Kidney glomerular epithelial cell (primary cell): ENCODE results near the gene CLEC2L.

ENCODE experiments used
- DNase-seq: peaks from one replicate; lab custom pipeline; 2025; lab: John Stamatoyannopoulos, UW

The CLEC2L gene

GRCh38 chr7:139523199-139523941 lies at the start of gene CLEC2L:
TSS of gene CLEC2L (plus strand) at chr7:139523685. CDS start at chr7:139523928, 243 bp downstream.
- DNase-seq: no peak

GRCh38 chr7:139476139-139476538 lies 47.3 kb upstream of the CLEC2L start:
- no peak for DNase-seq

GRCh38 chr7:139476891-139477290 lies 46.6 kb upstream of the CLEC2L start:
- DNase-seq: no peak

DNA sequence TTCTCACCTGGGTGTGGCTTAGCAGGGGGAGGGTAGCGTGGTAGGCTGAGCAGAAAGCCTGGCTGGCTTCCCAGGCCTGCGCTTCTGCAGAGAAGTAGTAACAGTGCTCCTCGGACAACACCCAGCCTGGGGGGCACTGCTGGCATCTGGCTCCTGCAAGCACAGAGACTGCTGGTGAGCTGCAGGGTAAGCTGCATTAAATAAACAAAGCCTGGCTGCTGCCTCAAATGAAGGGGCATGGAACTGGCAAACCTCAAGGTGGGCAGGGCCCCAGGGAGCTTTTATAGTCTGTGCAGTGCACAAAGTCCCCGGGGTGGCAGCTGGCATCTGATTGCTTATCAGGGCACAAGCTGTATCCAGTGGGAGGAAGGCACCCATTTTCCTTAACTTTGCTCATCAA lies 43.9 kb upstream of the CLEC2L start:
- no peak for DNase-seq

- no peak for DNase-seq
Measured at GRCh38 chr7:139481364-139481763, 42.1 kb upstream of the CLEC2L start.

- DNase-seq: no peak
Measured at GRCh38 chr7:139482122-139482521, 41.4 kb upstream of the CLEC2L start.

GRCh38 chr7:139482662-139483466 lies 40.6 kb upstream of the CLEC2L start:
- DNase-seq: no peak

DNA sequence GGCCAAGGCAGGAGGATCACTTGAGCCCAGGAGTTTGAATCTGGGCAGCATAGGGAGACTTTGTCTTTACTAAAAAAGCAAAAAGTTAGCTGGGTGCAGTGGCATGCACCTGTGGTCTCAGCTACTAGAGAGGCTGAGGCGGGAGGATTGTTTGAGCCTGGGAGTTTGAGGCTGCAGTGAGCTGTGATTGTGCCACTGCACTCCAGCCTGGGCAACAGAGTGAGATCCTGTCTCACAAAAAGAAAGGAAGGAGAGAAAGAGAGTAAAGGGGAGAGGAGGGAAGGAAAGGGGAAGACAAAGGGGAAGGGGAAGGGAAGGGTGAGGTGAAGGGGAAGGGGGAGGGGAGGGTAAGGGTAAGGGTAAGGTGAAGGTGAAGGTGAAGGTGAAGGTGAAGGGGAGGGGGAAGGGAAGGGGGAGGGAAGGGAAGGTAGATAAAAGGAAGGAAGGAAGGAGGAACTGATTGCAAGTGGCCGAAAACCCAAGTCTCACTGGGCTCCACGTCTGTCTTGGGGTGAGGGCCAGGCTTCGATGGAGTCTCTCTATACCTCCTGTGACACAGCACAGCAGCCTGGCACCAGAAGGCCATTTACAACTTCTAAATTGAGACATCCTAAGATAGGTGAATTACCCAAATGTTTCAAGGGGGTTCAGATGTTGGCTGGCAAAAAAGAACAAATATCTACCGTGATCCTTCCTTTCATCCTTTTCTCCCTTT lies 36.0 kb upstream of the CLEC2L start:
- no peak for DNase-seq

DNA sequence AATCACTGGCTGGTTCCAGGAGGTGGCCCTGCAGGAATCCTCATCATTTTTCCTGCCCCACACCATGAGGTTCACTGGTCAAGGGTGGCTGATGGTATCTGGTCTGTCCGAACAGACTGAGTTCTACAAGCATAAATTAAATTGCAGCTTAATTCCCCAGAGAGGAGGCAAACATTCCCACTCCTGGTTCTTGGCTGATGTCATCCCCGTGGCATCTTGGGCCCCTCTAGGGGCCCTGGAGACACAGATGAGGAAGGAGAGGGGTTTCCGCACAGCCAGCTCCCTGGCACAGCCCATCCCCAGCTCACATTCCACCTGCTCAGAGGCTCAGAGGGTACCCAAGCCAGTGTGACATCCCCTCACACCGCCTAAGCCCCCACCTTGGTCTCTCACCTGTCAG lies 34.7 kb upstream of the CLEC2L start:
- peak; percentile 93 for DNase-seq

- DNase-seq: peak; percentile 94
Measured at GRCh38 chr7:139490130-139490529, 33.4 kb upstream of the CLEC2L start.

DNA sequence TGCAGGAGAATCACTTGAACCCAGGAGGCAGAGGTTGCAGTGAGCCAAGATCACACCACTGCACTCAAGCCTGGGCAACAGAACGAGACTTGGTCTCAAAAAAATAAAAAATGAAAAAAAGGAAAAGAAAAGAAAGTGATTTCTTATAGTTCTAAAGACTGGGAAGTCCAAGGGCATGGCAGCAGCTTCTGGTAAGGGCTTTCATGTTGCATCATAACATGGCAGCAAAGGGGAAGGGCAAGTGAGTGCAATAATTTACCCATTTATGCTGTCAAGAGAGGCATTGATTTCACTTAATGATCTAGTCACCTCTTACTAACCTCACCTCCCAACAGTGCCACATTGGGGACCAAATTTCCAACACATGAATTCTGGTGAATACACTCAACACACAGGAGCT lies 31.2 kb upstream of the CLEC2L start:
- no peak for DNase-seq

DNA sequence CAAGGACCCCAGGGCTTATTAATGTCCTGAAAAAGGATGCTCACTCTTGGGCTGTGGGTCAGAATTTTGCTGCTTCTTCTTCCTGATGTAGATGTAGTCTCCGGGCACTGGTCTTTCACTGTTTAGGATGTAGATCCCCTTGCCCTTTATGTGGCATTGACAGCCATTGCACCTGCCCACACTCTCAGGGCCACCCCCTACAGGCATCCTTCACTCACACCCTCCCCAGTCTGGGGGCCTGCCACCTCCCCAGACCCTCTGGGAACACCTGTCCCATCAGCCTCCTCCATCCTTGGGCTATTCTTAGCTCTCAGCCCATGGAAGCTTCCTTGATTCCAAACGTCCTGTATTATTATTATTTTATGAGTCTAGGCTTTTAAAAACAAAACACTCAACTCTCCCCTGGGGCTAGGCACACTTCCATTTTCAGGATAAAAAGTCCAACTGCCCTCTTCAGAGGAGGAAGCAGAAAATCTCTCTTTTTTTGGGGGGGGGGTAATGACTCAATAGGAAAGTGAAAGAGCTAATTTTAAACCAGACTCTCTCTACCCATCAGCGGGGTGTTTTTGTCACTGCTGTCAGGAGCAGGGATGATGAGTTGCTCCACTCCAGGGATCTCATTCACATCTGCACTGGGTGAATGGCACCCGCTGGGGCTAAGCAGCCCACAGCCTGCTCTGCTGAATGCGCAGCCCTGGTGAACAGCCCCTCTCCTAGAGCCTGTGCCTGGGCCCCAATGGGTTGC lies 28.5 kb upstream of the CLEC2L start:
- no peak for DNase-seq

DNA sequence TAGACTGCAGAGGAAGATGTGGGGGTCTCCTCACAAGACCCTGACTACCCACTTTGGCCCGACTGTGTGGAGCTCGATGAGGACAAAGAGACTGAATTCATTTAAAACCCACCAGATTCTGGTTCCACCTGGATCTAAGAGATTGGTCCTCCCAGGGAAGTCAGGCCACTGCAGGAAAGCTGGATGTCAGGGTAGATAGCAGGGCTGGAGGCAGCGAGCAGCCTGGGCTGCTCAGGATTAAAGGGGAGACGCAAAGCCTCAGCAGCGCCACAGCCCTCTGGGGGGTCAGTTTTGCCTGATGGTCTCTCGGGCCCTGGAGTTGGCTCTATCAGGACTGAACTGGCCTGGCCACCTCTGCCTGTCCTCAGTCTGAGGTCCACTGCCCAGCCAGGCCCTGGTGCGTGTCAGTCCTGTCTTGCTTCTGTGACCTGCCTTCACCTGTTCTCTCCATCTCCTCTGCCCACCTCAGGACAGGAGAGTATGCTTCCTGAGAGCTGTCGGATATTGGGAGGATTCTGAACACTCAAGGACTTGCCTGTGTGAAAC lies 27.8 kb upstream of the CLEC2L start:
- DNase-seq: no peak

DNA sequence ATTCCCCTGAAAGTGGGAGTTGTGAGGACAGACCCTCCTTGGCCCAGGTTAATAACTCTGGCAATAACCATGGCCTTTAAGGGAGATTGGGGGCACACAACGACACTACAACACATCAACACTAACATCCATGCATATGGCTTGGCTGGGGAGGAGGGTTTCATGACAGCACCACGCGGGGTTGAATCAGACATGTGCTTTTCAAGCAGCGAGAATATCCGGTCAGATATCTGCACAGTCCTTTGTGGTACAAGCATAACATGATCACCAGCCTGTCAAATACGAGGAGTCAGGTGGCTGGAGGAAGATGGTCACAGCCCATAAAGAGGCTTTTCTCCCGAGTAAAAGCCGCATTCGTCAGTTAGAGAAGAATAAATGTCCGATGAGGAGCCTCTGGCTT lies 27.0 kb upstream of the CLEC2L start:
- DNase-seq: no peak

DNA sequence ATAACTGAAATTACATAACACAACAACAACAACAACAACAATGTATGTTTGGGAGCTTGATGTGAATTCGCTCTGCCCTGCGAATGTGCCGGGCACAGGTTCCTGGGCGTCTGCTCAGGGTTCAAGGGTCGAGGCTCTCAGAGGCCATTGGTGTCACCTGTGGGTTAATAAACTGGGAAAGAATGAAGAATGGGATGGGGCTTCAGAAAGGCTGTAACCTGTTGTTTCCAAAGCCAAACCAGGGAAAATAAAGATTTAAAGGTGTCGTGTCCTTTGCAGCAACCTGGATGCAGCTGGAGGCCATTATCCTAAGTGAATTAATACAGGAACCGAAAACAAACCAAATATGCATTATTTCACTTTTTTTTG lies 22.7 kb upstream of the CLEC2L start:
- no peak for DNase-seq

- DNase-seq: no peak
Measured at GRCh38 chr7:139502226-139502625, 21.3 kb upstream of the CLEC2L start.

DNA sequence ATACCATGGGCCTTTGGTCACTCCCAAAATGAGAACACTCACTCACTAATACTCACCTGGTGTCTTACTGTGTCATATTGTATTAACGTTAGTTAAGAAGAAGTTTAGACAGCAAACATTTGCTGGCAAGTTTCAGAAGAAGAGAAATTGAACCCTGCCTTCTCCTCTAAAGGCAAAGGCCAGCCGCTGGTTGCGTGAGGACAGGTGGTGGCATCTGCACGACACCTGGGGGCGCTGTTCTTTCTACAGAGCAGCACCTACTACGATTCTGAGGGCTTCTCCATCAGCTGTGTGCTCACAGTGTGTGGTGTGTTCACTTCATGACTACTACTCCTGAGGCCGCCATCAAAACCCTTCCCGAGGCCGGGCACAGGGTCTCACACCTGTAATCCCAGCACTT lies 17.9 kb upstream of the CLEC2L start:
- DNase-seq: no peak

DNA sequence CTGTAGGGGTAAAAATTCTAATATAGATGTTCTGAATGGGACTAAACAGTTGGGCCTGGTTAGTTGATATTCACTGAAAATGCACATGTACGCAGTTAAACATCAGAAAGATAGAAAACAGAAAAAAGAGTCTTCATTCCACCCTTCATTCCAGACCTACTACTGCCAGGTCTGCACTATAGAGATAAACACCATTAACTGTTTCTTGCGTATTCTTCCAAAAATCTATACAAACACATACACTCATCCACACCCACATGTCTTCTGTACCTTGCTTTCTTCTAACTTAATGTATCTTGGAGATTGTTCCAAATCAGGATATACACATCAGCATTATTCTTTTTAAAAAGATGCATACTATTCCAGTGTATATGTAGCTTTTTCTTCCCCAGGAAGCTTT lies 13.9 kb upstream of the CLEC2L start:
- no peak for DNase-seq

DNA sequence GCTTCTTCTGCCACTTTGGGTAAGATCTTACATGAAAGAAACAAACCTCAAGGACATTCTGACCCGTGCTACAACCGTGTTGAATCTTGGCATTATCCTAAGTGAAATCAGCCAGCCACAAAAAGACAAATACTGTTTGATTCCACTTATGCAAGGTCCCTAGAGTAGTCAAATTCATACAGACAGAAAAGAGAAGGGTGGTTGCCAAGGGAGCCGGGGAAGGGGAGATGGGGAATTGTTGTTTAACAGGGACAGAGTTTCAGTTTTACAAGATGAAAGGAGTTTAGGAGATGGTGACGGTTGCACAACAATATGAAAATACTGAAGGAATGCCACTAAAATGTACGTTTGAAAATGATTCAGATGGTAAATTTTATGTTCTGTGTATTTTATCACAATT lies 12.2 kb upstream of the CLEC2L start:
- DNase-seq: no peak

DNA sequence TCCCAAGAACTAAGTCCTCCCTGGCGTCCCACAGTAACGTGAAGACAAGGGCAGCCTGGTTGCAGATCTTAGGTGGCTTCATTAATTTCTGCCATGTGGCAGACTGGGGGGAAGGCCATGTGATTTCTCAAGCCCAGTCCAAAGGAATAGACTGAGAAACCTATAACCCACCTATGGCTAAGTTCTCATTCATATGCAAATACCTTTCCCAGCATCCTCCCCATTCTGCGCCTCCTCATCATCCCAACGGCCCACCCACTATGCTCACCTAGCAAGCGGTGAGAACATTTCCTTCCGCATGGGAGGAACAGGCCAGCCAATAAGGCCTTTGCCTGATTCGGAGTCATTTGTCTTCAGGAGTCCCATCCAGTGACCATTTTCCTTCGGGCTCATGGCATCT lies 8.2 kb upstream of the CLEC2L start:
- DNase-seq: no peak

DNA sequence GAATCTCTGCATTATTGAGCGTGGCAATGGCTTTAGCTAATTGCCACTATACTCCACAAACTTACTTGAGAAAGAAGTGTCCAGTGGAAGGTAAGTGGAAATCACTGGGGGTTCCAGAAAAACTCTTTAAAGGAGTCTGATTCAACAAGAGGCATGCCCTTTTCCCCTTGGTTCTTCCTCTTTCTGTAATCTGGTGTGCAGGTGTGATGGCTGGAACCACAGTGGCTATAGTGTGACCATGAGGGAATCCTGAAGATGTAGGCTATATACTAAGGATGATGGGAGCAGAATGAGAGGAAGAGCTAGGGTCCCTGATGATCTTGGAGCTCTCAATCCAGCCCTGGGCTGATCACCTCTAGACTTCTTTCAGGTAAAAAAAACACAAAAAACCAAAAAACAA lies 2.0 kb upstream of the CLEC2L start:
- no peak for DNase-seq

- DNase-seq: no peak
Measured at GRCh38 chr7:139522830-139523198, 671 bp upstream of the CLEC2L start.
